ENCODE measurements around the gene PRMT3. TPM values are rescaled to one million over a fixed set of nuclear protein-coding genes. Genes with fewer than 3 reads are reported as not detected.

PRMT3 gene
- total RNA-seq, 1 experiment from 2014 or later: 23.6 TPM

GRCh38 chr11:20367313-20367948 is 20.1 kb upstream of the PRMT3 start:
- Histone ChIP-seq H3K79me2 (ENCODE audit: low read depth) (peaks cover 51% of the 10 kb centered on the region), H3F3A (ENCODE audit: insufficient read depth, low read depth) (peaks cover 21% of the 10 kb centered on the region), H4K20me1 (ENCODE audit: insufficient read depth) (no peaks in the 10 kb centered on the region), H3K4me1 (replicated peaks; ENCODE audit: insufficient read depth) (peaks cover 54% of the 10 kb centered on the region), H3K27me3 (ENCODE audit: insufficient read depth, low read depth) (no peaks in the 10 kb centered on the region), H3K9me2 (ENCODE audit: insufficient read depth) (no peaks in the 10 kb centered on the region), H3K36me3 (ENCODE audit: low read depth) (peaks cover 9% of the 10 kb centered on the region), H3K9me3 (ENCODE audit: insufficient read depth, low read depth) (no peaks in the 10 kb centered on the region), H3K27ac (peak overlapping the region; percentile 80), H3K4me2 (peak overlapping the region; percentile 71), H3K4me3 (peak overlapping the region; percentile 38; the same call in 1 of the 2 replicates), H2AFZ (no peak overlapping the region)
- peak; percentile 50 to 70 for DNase-seq
- TF ChIP-seq EZH2 (IDR thresholded peaks at IDR 0.05; ENCODE audit: low read depth) (no peak), CTCF (conservative IDR thresholded peaks at IDR 0.05) (no peak)
- ChIA-PET CTCF (no interaction called here), POLR2A (ENCODE audit: unreplicated experiment) (interaction anchor here (0.6 kb wide), 1 partner anchor 11 kb away, joined by 5 read pairs; no protein-coding TSS in a partner anchor)
- intact Hi-C loops (cut with micrococcal nuclease; ENCODE audit: unreplicated experiment): loop anchor here (1.0 to 10.0 kb wide), 2 partner anchors 20 to 333 kb away; partner anchors contain the start of gene PRMT3
- no TSS peak for BruUV-seq (replicated peaks)

- TF ChIP-seq EZH2 (IDR thresholded peaks at IDR 0.05; ENCODE audit: low read depth) (no peak), CTCF (conservative IDR thresholded peaks at IDR 0.05) (no peak)
- H3K9me2 ChIP-seq (ENCODE audit: insufficient read depth): no peaks in the 10 kb centered on the region
- intact Hi-C loops (cut with micrococcal nuclease; ENCODE audit: unreplicated experiment): loop anchor here (10.0 kb wide), 1 partner anchor 334 kb away; no protein-coding TSS in a partner anchor
- no peaks in the 10 kb centered on the region for H3K9me3 ChIP-seq (ENCODE audit: insufficient read depth, low read depth)
- H3F3A ChIP-seq (ENCODE audit: insufficient read depth, low read depth): peaks cover 21% of the 10 kb centered on the region
- ChIA-PET POLR2A (ENCODE audit: unreplicated experiment) (no interaction called here), CTCF (no interaction called here)
- BruUV-seq (replicated peaks): no TSS peak
- peaks cover 54% of the 10 kb centered on the region for H3K4me1 ChIP-seq (replicated peaks; ENCODE audit: insufficient read depth)
- H3K4me2 ChIP-seq: peak overlapping the region; percentile 71
- no peaks in the 10 kb centered on the region for H4K20me1 ChIP-seq (ENCODE audit: insufficient read depth)
- no peak overlapping the region for H2AFZ ChIP-seq
- H3K36me3 ChIP-seq (ENCODE audit: low read depth): peaks cover 19% of the 10 kb centered on the region
- peaks cover 51% of the 10 kb centered on the region for H3K79me2 ChIP-seq (ENCODE audit: low read depth)
- no peak overlapping the region for H3K4me3 ChIP-seq
- H3K27ac ChIP-seq: peak overlapping the region; percentile 80
- no peaks in the 10 kb centered on the region for H3K27me3 ChIP-seq (ENCODE audit: insufficient read depth, low read depth)
- DNase-seq: peak in 1 of 2 experiments; percentile 41
These were observed 19.1 kb upstream of the PRMT3 start for GRCh38 chr11:20368438-20368837.

- intact Hi-C loops (cut with micrococcal nuclease; ENCODE audit: unreplicated experiment): loop anchor here (10.0 kb wide), 1 partner anchor 335 kb away; no protein-coding TSS in a partner anchor
- H2AFZ ChIP-seq: no peak overlapping the region
- H3K36me3 ChIP-seq (ENCODE audit: low read depth): peaks cover 28% of the 10 kb centered on the region
- no peaks in the 10 kb centered on the region for H4K20me1 ChIP-seq (ENCODE audit: insufficient read depth)
- H3K79me2 ChIP-seq (ENCODE audit: low read depth): peaks cover 42% of the 10 kb centered on the region
- no peak overlapping the region for H3K27ac ChIP-seq
- no peaks in the 10 kb centered on the region for H3K9me3 ChIP-seq (ENCODE audit: insufficient read depth, low read depth)
- no peaks in the 10 kb centered on the region for H3K27me3 ChIP-seq (ENCODE audit: insufficient read depth, low read depth)
- TF ChIP-seq EZH2 (IDR thresholded peaks at IDR 0.05; ENCODE audit: low read depth) (no peak), CTCF (conservative IDR thresholded peaks at IDR 0.05) (no peak)
- H3K4me1 ChIP-seq (replicated peaks; ENCODE audit: insufficient read depth): peaks cover 48% of the 10 kb centered on the region
- H3K9me2 ChIP-seq (ENCODE audit: insufficient read depth): no peaks in the 10 kb centered on the region
- H3K4me2 ChIP-seq: no peak overlapping the region
- CTCF ChIA-PET: interaction anchor here (0.5 kb wide), 1 partner anchor 54 kb away, joined by 5 read pairs; no protein-coding TSS in a partner anchor
- no TSS peak for BruUV-seq (replicated peaks)
- peaks cover 26% of the 10 kb centered on the region for H3F3A ChIP-seq (ENCODE audit: insufficient read depth, low read depth)
- DNase-seq: no peak
- POLR2A ChIA-PET (ENCODE audit: unreplicated experiment): no interaction called here
- no peak overlapping the region for H3K4me3 ChIP-seq
These were observed 17.7 kb upstream of the PRMT3 start for GRCh38 chr11:20369826-20370225.

Data from PC-9 (cell line).